HG02588 (cell line): ENCODE data around the gene LCN10.
"Not testable (repeated sequence)": the region's sequence is repeated elsewhere in the genome, so short reads cannot be mapped to it uniquely, and the experiment has no call there.

Source experiments
- ATAC-seq: cut with Tn5 transposase; IDR thresholded peaks from one replicate; pipeline ENCODE4 v1.9.1; 2021; ENCODE audit warnings: mild to moderate bottlenecking, moderate library complexity; ENCODE audit not compliant: unreplicated experiment

Gene LCN10

DNA sequence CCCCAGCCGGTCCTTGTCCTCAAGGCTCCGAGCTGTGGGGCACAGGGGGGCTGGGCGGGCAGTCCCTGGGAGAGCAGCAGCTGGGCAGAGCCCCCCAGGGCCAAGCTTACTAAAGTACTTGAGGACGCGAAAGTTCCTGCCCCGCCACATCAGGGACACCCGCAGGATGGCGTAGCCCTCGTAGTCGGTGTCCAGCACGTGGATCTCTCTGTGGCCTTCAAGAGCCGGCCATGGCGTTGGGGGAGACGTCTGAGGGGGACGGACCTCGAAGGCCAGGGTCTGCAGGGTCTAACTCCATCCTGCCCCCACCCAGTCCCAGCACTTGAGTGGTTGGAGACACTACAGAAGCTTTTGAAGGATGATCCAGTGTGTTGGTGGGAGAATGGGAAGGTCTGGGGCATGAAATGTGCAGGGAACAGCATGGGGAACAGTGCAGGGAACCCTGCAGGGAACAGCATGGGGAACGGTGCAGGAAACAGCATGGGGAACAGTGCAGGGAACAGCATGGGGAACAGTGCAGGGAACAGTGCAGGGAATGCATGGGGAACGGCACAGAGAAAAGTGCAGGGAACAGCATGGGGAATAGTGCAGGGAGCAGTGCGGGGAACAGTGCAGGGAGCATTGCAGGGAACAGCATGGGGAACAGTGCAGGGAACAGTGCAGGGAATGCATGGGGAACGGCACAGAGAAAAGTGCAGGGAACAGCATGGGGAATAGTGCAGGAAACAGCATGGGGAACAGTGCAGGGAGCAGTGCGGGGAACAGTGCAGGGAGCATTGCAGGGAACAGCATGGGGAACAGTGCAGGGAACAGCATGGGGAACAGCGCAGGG is 12.8 kb upstream of the LCN10 start:
- not testable (repeated sequence) for ATAC-seq

DNA sequence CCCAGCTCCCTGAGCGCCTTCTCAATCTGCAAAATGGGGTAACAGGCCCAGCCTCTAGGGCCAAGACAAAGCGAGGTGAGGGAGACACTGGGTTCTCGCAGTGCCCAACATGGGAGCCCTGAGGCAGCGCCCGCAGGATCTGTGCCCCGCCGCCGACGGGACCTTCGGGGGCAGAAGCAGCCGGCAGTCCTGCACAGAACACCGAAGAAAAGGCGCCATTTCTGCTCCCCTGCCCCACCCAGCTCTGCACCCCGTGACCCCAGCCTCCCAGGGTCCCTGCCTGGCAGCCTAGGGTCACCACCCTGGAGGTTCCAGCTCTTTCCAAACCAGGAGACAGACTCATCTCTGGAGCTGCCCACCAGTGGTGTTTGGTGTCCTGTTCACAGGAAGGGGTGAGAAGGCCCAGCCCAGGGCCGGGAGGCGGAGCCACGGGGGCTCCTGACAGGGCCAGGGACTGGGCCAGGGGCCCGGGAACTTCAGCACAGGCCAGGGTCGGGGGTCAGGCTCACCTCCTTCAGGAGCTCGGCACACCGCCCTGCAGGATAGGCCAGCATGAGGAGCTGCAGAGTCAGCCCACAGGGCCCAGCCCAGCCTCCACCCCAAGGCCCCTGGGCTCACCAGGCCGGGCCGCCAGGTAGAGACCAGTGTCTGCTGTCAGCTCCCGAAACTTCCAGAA is 12.0 kb upstream of the LCN10 start:
- no peak for ATAC-seq

DNA sequence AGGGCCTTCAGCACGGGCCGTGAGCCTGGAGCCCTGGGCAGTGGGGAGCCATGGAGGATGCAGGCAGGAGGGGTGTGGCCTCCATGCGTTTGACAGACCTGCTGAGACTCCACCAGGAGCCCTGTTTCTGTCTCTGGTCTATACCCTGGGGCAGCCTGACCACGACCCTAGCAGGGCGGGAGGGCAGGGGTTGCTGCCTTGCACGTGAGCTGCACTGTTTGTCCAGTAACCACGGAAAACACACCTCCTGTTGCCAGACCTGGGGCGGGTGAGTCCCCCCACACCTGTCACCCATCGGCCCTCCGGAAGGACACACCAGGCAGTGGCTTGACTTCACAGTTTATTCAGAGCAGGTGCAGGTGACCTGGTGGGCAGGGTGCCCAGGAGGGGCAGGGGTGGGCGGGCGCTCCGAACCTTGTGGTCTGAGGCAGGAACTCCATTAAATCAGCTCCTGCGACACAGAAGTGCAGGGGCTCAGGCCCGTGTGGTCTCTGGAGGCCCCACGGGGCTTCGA is 11.4 kb upstream of the LCN10 start:
- ATAC-seq: no peak

DNA sequence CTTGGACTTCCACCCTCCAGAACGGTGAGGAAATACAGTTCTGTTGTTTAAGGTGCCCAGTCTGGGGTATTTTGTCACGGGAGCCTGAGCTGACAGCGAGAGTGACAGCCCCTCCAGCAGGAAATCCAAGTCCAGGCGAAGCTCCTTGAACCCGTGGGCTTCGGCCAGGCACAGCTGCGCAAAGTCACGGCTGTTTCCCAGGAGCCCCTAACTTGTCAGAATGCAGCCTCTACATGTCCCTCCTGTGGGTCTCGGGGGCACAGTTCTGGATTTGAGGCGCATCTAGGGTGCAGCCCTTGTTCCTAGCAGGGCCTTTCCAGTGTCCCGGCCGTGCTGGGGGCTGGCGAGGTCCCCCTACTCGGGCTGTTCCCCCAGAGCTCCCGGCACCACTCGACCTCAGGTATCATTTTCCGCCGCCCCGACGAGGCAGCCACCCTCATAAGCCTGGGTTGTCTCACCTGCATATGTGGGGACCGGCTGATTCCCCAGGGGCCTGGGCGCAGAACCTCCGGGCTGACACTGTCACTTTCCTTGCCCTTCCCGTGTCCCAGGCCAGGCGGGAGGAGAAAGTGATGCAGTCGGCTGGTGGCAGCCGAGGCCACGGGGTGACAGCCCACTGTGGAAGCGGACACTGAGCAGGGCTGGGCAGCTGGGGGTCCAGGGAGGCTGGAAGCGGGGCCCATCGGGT is 10.8 kb upstream of the LCN10 start:
- ATAC-seq: no peak

DNA sequence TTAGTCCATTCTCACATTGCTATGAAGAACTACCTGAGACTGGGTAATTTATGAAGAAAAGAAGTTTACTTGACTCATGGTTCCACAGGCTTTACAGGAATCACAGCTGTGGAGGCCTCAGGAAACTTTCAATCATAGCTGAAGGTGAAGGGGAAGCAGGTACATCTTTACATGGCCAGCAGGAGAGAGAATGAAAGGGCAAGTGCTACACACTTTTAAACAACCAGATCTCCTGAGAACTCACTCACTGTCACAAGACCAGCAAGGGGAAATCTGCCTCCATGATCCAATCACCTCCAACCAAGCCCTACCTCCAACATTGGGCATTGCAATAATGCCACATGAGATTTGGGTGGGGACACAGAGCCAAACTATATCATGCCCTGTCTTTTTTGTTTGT is 9.1 kb upstream of the LCN10 start:
- no peak for ATAC-seq

DNA sequence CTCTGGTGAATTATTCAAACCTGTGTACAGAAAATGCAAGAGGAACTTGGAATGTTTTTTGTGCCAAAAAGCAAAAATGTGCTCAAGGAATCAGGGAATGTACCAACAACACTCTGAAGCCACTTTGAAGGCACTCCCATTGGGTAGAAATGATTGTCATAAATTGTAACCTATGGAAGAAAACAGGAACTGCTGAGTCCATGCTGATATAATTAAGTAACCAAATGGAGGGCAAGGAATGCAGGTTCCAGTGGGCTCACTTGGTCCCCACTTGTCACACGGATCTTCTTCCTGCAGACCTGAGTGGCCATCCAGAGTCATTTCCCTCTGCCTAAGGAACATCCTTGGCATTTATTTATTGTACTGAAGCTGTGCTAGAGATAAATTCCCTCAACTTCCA is 8.5 kb upstream of the LCN10 start:
- ATAC-seq: no peak

DNA sequence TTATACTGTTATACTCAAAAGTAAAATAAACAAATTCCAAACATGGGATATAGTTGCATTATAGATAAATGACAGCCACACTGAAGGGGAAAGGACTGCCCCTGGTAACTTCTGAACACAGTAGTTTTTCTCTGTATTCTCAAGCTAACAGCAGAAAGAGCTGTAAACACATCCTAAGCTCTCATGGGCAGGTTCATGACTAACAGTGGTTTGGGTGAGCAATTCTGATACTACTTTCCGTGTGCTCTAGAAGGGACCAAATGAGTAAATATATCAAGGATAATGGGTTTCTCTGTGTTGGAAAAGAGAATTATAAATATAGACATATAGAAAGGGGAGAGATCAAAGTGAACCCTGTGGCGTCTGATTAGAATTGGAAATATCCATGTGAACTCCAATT is 7.8 kb upstream of the LCN10 start:
- ATAC-seq: no peak

DNA sequence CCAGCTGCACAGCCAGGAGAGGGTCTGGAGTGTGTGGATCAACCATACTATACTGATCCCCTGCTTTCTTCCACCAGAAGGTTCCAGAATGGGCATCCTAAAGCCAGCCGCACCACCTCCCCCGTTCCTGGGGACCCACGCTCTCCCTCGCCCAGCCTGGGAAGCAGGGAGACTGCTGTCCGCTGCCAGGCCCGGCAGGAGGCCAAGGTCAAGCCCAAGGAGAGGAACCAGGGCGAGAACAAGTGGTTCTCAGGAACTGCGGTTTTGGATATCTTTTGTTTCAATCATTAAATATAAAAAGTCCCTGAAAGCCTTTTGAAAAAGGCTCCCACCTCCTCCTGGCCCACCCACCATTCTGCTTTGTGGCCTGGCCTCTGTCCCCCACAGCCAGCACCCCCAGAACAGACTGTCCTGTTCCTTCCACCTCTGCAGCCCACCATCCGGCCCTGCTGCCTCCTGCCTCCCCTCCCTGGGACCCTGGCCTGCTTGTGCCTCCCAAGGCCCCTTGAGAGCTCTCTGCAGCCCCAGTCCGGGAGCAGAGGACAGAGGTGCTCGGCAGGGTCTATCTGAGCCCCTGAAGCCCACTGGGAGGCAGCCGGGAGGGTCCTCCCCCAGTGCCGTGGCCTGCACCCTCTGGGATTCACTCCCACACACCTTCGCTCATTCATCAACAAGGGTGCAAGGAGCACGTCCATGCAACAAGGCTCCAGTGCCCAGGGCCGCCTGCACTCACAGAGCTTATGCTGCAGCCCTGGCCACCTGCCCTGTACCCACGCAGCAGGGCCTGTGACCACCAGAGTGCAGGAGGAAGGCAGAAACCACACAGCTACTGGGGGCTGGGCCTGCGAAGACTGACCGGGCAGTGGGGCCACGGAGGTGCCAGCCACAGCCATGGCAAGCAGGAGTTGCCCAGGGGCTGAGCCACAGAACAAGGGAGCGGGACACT is 6.2 kb upstream of the LCN10 start:
- ATAC-seq: no peak

DNA sequence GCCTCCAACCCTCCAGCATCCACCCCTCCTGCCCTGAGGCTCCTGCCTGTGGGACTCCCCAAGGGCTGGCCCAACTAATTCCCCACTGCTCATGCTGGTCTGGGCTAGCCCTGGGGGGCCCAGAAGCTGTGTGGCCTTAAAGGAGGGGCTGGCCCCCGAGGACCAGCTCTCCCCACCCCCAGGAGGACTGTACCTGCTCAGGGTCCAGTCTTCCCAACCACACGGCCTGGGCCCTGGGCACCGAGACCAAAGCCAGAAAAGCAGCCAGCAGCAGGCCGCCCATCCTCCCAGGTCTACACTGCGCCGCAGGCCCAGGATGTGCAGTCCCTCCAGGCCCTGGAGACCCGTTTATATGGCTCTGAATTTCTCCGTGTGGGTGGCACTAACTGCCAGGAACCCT is 5.5 kb upstream of the LCN10 start, which contains the start of gene LCN6:
TSS of gene LCN6 (minus strand) at position 325 of the 400 bp plus-strand sequence. CDS start at position 283, 42 bp downstream.
- no peak for ATAC-seq

DNA sequence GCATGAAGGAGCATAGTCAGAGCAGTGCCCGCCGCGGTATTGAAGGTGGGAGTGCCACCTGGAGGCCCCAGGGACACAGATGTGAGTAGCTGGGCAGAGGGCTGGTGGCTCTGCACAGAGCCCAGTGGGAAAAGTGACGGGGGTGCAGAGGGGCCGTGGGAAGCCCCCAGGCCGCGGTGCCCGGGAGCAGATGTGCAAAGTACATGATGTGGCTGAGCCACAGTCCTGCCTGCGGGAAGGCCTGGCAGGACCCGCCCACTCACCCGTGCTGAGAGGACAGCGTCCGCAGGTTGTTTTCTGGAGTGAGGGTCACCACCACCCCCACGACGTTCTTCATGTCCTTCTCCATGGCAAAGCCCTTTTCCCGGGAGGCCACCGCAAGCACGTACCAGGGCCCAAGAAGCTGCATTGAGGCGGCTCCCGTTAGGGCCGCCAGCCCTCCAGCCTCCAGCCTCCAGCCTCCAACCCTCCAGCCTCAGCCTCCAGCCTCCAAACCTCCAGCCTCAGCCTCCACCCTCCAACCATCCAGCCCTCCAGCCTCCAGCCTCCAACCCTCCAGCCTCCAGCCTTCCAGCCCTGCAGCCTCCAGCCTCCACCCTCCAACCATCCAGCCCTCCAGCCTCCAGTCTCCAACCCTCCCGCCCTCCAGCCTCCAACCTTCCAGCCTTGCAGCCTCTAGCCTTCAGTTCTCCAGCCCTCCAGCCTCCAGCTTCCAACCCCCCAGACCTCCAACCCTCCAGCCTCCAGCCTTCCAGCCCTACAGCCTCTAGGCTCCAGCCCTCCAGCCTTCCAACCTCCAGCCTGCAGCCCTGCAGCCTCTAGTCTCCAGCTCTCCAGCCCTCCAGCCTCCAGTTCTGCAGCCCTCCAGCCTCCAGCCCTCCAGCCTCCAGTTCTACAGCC is 4.7 kb upstream of the LCN10 start:
- ATAC-seq: no peak

DNA sequence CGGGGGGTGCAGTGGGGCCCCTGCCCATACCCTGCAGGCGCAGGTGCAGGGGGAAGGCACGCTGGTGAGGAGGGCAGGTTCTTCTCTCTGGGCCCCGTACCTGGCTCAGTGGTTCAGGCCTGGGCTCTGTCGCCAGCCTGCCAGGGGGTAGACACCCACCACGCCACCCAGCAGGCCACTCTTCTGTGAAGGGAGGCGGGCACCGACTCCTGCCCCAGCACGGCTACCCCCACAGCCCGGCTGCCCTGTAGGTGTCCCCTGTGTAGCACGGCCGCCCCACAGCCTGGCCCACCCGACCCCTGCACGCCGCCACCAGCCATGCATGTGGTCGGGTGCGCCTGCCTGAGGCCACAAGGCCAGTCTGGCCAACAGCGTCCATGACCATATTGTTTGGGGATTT is 3.9 kb upstream of the LCN10 start:
- no peak for ATAC-seq

DNA sequence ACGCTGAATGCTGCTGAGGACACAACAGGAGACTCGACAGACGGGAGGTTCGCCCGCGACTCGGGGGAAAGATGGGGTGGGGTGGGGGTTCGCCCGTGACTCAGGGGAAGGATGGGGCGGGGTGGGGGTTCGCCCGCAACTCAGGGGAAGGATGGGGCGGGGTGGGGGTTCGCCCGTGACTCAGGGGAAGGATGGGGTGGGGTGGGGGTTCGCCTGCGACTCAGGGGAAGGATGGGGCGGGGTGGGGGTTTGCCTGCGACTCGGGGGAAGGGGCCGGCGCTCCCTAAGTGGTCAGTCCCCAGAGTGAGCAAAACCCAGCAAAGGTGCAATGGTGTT is 3.4 kb upstream of the LCN10 start:
- no peak for ATAC-seq

DNA sequence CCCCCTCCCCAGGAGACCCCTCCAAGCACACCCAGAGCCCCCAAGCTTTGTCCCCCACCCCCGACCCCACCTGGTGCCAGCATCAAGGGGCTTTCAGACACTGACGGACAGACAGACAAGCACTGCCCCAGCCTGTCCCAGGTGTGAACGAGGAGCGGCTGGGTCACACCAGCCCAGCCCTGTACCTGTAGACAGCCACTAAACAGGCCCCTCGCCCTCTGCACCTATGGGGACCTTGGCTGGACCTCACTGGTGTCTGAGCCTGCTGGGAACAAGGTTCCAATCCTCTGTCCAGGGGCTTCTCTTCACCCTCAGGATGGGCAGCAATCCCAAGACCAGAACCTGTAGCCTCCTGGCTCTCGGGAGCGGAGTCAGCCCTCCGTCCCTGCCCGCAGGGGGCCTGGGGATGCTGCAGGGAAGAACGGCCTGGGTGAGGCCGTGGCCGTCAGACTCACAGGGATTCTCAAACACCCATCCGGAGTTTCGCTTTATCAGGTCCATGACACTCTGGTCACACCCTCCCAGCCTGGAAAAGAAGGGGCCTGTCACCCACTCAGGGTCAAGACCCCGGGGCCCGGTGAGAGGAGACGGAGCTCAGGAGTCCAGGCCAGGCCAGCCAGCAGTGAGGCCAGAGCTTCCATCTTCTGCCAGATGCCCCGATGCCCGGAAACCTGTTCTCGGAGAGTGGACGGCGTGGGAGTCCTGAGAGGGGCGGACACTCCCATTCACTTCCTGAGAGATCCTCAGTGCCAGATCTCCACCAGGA is 2.8 kb upstream of the LCN10 start:
- no peak for ATAC-seq

DNA sequence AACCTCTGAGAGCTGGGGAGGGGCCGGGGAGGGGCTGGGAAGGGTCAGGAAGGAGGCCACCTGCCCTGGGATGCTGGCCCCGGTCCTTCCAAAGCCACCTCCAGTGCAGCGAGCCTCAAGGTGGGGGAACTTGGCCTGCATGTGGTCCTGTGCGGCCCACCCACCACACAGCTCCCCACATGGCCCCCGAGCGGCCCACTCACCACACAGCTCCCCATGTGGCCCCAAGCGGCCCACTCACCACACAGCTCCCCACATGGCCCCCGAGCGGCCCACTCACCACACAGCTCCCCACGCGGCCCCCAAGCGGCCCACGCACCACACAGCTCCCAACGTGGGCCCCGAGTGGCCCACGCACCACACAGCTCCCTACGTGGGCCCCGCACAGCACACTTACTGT is 2.0 kb upstream of the LCN10 start:
- no peak for ATAC-seq

DNA sequence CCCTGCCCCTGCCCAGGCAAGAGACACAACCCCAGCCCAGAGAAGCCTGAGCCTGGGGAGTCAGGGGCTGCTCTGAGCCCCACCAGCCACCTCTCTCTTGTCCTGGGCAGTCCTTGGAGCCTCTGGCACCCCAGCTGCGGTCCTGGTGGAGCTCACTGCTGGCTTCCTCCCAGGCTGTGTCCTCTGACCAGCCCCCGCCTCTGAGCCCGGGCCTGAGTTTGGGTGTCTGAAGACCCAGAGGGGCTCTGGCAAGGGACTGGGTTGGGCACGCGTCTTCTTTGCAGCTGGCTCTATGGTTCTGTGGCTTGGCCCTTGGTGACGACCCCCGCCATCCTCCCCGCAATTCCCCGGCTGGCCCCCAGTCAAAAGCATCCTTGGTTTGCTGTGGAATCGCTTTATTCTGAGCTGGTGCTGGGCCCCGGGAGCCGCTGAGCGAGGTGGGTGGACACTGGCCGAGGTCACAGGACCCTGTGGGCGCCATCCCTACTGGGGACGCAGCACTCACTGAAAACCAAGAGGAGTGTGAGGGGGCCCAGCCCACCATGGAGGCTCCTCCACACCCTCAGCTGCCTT is 985 bp upstream of the LCN10 start:
- ATAC-seq: no peak

DNA sequence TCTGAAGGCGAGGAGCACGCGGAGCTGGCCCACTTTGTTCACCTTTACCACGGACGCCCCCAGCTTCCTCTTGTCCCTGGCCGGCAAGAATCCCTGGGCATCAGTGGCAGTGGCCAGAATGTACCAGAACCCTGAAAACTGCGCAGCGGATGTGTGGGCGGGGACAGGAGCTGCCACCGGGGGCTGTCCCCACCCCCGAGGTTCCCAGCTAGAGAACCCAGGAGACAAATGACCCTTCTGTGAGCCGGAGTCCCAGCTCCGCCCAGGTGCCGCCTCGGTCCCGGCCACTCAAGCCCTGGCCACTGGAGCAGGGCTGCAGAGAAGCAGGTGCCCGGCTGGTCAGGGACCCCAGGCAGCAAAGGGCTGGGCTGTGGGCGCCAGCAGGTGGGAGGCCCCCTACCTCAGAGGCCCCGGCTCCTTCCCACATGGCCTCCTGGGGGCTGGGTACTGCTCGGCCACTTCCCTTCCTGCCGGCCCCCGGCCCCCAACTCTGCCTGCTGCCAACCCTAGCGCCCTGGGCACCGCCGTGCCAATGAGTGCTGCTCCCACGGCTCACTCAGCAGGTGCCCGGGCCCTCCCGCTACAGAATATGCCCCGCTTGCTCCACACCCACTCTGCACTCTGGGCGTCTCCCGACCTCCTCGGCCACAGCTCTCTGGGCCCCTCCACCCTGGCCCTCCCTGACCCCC is 713 bp downstream of the LCN10 start:
- no peak for ATAC-seq

DNA sequence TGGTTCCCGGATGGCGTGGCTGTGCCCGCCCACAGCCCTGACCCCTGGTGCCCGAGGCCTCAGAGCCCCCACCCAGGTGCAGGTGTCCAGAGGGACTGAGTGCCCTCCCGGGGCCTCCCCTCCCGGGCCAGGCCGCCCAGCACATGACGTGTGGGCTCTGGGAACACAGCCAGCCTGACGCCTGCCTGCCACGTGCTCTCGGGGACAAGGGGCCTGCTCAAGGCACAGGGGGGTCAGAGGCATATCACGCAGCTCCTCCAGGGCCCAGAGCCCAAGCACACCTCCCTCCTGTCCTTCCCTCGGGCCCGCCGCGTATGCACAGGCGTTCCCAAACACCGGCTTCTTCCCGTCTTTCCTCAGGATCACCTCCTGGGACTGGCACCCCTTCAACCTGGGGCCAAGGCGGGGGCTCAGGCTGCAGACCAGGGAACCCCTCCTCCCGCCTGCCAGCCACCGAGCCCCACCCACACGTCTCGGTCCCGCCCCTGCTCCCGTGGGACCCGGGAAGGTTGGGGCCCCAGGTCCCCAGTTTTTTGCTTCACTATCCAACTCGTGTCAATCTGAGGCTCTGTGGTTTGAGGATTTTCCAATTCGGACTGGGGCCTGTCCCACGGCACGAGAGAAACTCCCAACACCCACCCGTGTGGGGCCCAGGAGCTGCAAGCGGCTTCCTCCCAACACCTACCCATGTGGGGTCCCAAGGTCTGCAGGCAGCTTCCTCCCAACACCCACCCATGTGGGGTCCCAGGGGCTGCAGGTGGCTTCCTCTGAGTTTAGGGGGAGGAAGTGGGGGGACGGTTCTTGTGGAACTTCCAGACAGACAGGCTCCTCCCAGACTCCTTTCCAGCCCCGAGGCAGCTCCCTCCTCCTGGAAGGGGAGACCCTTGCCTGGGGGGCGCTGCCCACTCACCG is 1.5 kb downstream of the LCN10 start:
- ATAC-seq: no peak
